Measurements from ENCODE around the gene RNLS.

GRCh38 chr10:88259381-88259780 is 323.7 kb downstream of the RNLS start:
- TF ChIP-seq, protein P1, sequence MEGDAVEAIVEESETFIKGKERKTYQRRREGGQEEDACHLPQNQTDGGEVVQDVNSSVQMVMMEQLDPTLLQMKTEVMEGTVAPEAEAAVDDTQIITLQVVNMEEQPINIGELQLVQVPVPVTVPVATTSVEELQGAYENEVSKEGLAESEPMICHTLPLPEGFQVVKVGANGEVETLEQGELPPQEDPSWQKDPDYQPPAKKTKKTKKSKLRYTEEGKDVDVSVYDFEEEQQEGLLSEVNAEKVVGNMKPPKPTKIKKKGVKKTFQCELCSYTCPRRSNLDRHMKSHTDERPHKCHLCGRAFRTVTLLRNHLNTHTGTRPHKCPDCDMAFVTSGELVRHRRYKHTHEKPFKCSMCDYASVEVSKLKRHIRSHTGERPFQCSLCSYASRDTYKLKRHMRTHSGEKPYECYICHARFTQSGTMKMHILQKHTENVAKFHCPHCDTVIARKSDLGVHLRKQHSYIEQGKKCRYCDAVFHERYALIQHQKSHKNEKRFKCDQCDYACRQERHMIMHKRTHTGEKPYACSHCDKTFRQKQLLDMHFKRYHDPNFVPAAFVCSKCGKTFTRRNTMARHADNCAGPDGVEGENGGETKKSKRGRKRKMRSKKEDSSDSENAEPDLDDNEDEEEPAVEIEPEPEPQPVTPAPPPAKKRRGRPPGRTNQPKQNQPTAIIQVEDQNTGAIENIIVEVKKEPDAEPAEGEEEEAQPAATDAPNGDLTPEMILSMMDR (IDR thresholded peaks at IDR 0.05; ENCODE audit: insufficient read depth, low read length, poor library complexity, severe bottlenecking) = no peak
- TF ChIP-seq EZH2phosphoT487 (conservative IDR thresholded peaks at IDR 0.05; ENCODE audit: low read length) = no peak
